ENCODE measurements around the gene TBK1. TPM values are rescaled to one million over a fixed set of nuclear protein-coding genes. Genes with fewer than 3 reads are reported as not detected.
A peak's percentile ranks its signal among the peaks of the same experiment; 100 is the strongest.

TBK1 gene
- total and polyA plus RNA-seq, 9 of the 15 experiments (the other 6 are each of a cell fraction or from before 2014, with no cell fraction given) = 20.4 to 42.0 (median 27.8) TPM

- H3K27me3 ChIP-seq (ENCODE audit: control insufficient read depth in 2 of 2, insufficient read depth in 2 of 2, low read length in 2 of 2) = peaks cover 3 to 10% of the 10 kb centered on the region in 2 experiments; a peak in 4 of 5 replicates
- no peak overlapping the region for H3K9ac ChIP-seq (ENCODE audit: insufficient read depth in 1 of 2, low read depth in 2 of 2, low read length in 2 of 2)
- ChIA-PET CTCF (ENCODE audit: low intra/inter-chr PET ratio) (no interaction called here), POLR2A (no interaction called here)
- H3K9me3 ChIP-seq (replicated peaks; ENCODE audit: control insufficient read depth, insufficient read depth, low read depth, low read length) = no peaks in the 10 kb centered on the region
- WGBS (ENCODE audit: insufficient coverage, low coverage, missing lambda C conversion rate) = 8% methylated on average over 2 of the region's 2 CpGs
- intact Hi-C loops (cut with micrococcal nuclease) = no loop called here
- ATAC-seq (no peak), FAIRE-seq (no peak), DNase-seq (ENCODE audit: extremely low read depth in 1 of 4, low spot score in 3 of 4) (no peak)
- no peaks in the 10 kb centered on the region for H3K36me3 ChIP-seq (ENCODE audit: control insufficient read depth, insufficient read depth, low read length)
- H3K4me3 ChIP-seq = no peak overlapping the region
- no peak overlapping the region for H3K27ac ChIP-seq (ENCODE audit: extremely low read depth, low read depth, low read length)
- no TSS peak for BruUV-seq (replicated peaks)
- in situ Hi-C loops (cut with MboI) = no loop called here
- no peaks in the 10 kb centered on the region for H4K20me1 ChIP-seq (replicated peaks; ENCODE audit: control insufficient read depth, insufficient read depth, low read length)
- no peak overlapping the region for H2AFZ ChIP-seq (ENCODE audit: low read depth, low read length)
- no peaks in the 10 kb centered on the region; a peak in 2 of 5 replicates for H3K4me1 ChIP-seq (replicated peaks in 1 of 2; ENCODE audit: control insufficient read depth in 2 of 2, insufficient read depth in 2 of 2, low read length in 2 of 2)
- no peak overlapping the region for H3K4me2 ChIP-seq (ENCODE audit: insufficient read depth, low read length)
- no peaks in the 10 kb centered on the region for H3K79me2 ChIP-seq (ENCODE audit: control insufficient read depth, insufficient read depth, low read length)
- no peaks in the 10 kb centered on the region for H3K9me1 ChIP-seq (ENCODE audit: control insufficient read depth, insufficient read depth, low read length)
- 0 out of 2 replicates have a peak, but pooled peaks have one; percentile 2 for TF ChIP-seq CEBPB (tag; IDR thresholded peaks at IDR 0.05)
- no peak for TF ChIP-seq TAL1 (IDR thresholded peaks at IDR 0.05)
- TF ChIP-seq SIN3B (IDR thresholded peaks at IDR 0.05; ENCODE audit: low read depth) = no peak
Measured at GRCh38 chr12:64530566-64530965, 78.6 kb downstream of the TBK1 start.

GRCh38 chr12:64531665-64532334, 79.9 kb downstream of the TBK1 start:
- Histone ChIP-seq H4K20me1 (replicated peaks; ENCODE audit: control insufficient read depth, insufficient read depth, low read length) (no peaks in the 10 kb centered on the region), H3K4me2 (ENCODE audit: insufficient read depth, low read length) (no peak overlapping the region), H3K27ac (ENCODE audit: extremely low read depth, low read depth, low read length) (no peak overlapping the region), H3K9me1 (ENCODE audit: control insufficient read depth, insufficient read depth, low read length) (no peaks in the 10 kb centered on the region), H3K4me3 (no peak overlapping the region), H2AFZ (ENCODE audit: low read depth, low read length) (peak overlapping the region; percentile 53; the same call in 1 of the 2 replicates), H3K27me3 (ENCODE audit: control insufficient read depth in 2 of 2, insufficient read depth in 2 of 2, low read length in 2 of 2) (peaks cover 3 to 8% of the 10 kb centered on the region in 2 experiments; a peak in 4 of 5 replicates), H3K36me3 (ENCODE audit: control insufficient read depth, insufficient read depth, low read length) (no peaks in the 10 kb centered on the region), H3K9ac (ENCODE audit: insufficient read depth in 1 of 2, low read depth in 2 of 2, low read length in 2 of 2) (no peak overlapping the region), H3K79me2 (ENCODE audit: control insufficient read depth, insufficient read depth, low read length) (no peaks in the 10 kb centered on the region), H3K4me1 (replicated peaks in 1 of 2; ENCODE audit: control insufficient read depth in 2 of 2, insufficient read depth in 2 of 2, low read length in 2 of 2) (no peaks in the 10 kb centered on the region; a peak in 2 of 5 replicates), H3K9me3 (replicated peaks; ENCODE audit: control insufficient read depth, insufficient read depth, low read depth, low read length) (no peaks in the 10 kb centered on the region)
- no TSS peak for BruUV-seq (replicated peaks)
- 28% methylated on average over 10 of the region's 10 CpGs for WGBS (ENCODE audit: insufficient coverage, low coverage, missing lambda C conversion rate)
- peak; percentile 59 for ATAC-seq
- TF ChIP-seq ELF4 (CRISPR knock-in tag; IDR thresholded peaks at IDR 0.05) (no peak), GATAD2B (IDR thresholded peaks at IDR 0.05; ENCODE audit: borderline replicate concordance) (no peak), ELF2 (CRISPR knock-in tag; IDR thresholded peaks at IDR 0.05) (no peak), TFAM (CRISPR knock-in tag; conservative IDR thresholded peaks at IDR 0.05) (no peak), RHOXF2B (CRISPR knock-in tag; conservative IDR thresholded peaks at IDR 0.05) (no peak), PREB (CRISPR knock-in tag; IDR thresholded peaks at IDR 0.05) (no peak), SP2 (IDR thresholded peaks at IDR 0.05; ENCODE audit: extremely low read depth, low read depth, low read length, poor library complexity, severe bottlenecking) (no peak), HIVEP1 (CRISPR knock-in tag; IDR thresholded peaks at IDR 0.05) (no peak)
- TF ChIP-seq, protein P1, sequence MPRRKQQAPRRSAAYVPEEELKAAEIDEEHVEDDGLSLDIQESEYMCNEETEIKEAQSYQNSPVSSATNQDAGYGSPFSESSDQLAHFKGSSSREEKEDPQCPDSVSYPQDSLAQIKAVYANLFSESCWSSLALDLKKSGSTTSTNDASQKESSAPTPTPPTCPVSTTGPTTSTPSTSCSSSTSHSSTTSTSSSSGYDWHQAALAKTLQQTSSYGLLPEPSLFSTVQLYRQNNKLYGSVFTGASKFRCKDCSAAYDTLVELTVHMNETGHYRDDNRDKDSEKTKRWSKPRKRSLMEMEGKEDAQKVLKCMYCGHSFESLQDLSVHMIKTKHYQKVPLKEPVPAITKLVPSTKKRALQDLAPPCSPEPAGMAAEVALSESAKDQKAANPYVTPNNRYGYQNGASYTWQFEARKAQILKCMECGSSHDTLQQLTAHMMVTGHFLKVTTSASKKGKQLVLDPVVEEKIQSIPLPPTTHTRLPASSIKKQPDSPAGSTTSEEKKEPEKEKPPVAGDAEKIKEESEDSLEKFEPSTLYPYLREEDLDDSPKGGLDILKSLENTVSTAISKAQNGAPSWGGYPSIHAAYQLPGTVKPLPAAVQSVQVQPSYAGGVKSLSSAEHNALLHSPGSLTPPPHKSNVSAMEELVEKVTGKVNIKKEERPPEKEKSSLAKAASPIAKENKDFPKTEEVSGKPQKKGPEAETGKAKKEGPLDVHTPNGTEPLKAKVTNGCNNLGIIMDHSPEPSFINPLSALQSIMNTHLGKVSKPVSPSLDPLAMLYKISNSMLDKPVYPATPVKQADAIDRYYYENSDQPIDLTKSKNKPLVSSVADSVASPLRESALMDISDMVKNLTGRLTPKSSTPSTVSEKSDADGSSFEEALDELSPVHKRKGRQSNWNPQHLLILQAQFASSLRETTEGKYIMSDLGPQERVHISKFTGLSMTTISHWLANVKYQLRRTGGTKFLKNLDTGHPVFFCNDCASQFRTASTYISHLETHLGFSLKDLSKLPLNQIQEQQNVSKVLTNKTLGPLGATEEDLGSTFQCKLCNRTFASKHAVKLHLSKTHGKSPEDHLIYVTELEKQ (CRISPR knock-in tag; IDR thresholded peaks at IDR 0.05) = no peak
- CTCF ChIA-PET (ENCODE audit: low intra/inter-chr PET ratio) = no interaction called here
- in situ Hi-C loops (cut with MboI) = no loop called here
- POLR2A ChIA-PET = interaction anchor here (0.7 to 1.2 kb wide), 3 partner anchors 13 to 148 kb away, joined by 3 to 4 read pairs (median 3); no protein-coding TSS in a partner anchor
- no peak for FAIRE-seq
- no peak for DNase-seq (ENCODE audit: extremely low read depth in 1 of 4, low spot score in 3 of 4)
- intact Hi-C loops (cut with micrococcal nuclease) = no loop called here
